H9 (cell line): ENCODE results near the gene FREM1. TPM values are rescaled to one million over a fixed set of nuclear protein-coding genes. Genes with fewer than 3 reads are reported as not detected.

ENCODE experiments used
- DNase-seq: peaks from one replicate; pipeline ENCODE4 v3.0.0-alpha.2; 2017
- H2AFZ ChIP-seq: one replicate; pipeline ENCODE4 v1.6.1; 2013; ENCODE audit warnings: mild to moderate bottlenecking, low read length, control low read depth, moderate library complexity
- H2AK5ac ChIP-seq: 2 replicates; pipeline ENCODE4 v1.6.1; 2013; ENCODE audit warnings: low read length, control low read depth, mixed read lengths; ENCODE audit not compliant: insufficient read length
- H2BK120ac ChIP-seq: one replicate; pipeline ENCODE4 v1.6.1; 2013; ENCODE audit warnings: low read depth, mild to moderate bottlenecking, low read length, control low read depth, inconsistent platforms; ENCODE audit not compliant: poor library complexity, severe bottlenecking
- H2BK12ac ChIP-seq: 2 replicates; pipeline ENCODE4 v1.6.1; 2013; ENCODE audit warnings: low read length, control low read depth, mixed read lengths, low read depth; ENCODE audit not compliant: insufficient read length
- H2BK15ac ChIP-seq: 2 replicates; pipeline ENCODE4 v1.6.1; 2013; ENCODE audit warnings: low read depth, low read length, control low read depth
- H2BK20ac ChIP-seq: one replicate; pipeline ENCODE4 v1.6.1; 2013; ENCODE audit warnings: low read depth, mild to moderate bottlenecking, low read length, control low read depth, inconsistent platforms; ENCODE audit not compliant: poor library complexity, severe bottlenecking
- H2BK5ac ChIP-seq: 2 replicates; pipeline ENCODE4 v1.6.1; 2013; ENCODE audit warnings: low read length, control low read depth, mixed read lengths; ENCODE audit not compliant: insufficient read length
- H3K14ac ChIP-seq: 2 replicates; pipeline ENCODE4 v1.6.1; 2013; ENCODE audit warnings: low read length, control low read depth; ENCODE audit not compliant: insufficient read depth
- H3K18ac ChIP-seq: 2 replicates; pipeline ENCODE4 v1.6.1; 2013; ENCODE audit warnings: low read depth, mild to moderate bottlenecking, mixed read lengths, low read length, control low read depth; ENCODE audit not compliant: insufficient read length
- H3K23ac ChIP-seq: 2 replicates; pipeline ENCODE4 v1.6.1; 2013; ENCODE audit warnings: low read length, control low read depth, mixed read lengths, low read depth; ENCODE audit not compliant: insufficient read length
- H3K23me2 ChIP-seq: 2 replicates; pipeline ENCODE4 v1.6.1; 2013; ENCODE audit warnings: low read depth, mild to moderate bottlenecking, mixed read lengths, low read length, control low read depth; ENCODE audit not compliant: insufficient read length, poor library complexity, severe bottlenecking
- H3K27ac ChIP-seq: 2 replicates; pipeline ENCODE4 v1.5.1; 2013; ENCODE audit warnings: low read length, control low read depth, mixed read lengths, low read depth; ENCODE audit not compliant: insufficient read length
- H3K27me3 ChIP-seq: 2 replicates; pipeline ENCODE4 v1.6.1; 2013; ENCODE audit warnings: low read length, control low read depth, inconsistent platforms; ENCODE audit not compliant: insufficient read depth
- H3K4ac ChIP-seq: 2 replicates; pipeline ENCODE4 v1.6.1; 2013; ENCODE audit warnings: low read depth, mild to moderate bottlenecking, control low read depth, inconsistent platforms, low read length, moderate library complexity
- H3K4me1 ChIP-seq: 2 replicates; pipeline ENCODE4 v1.6.1; 2013; ENCODE audit warnings: low read length, control low read depth, inconsistent platforms; ENCODE audit not compliant: insufficient read depth
- H3K4me2 ChIP-seq: 2 replicates; pipeline ENCODE4 v1.6.1; 2013; ENCODE audit warnings: low read length, control low read depth, mixed read lengths; ENCODE audit not compliant: insufficient read length, insufficient read depth
- H3K56ac ChIP-seq: 2 replicates; pipeline ENCODE4 v1.6.1; 2013; ENCODE audit warnings: low read depth, mild to moderate bottlenecking, mixed read lengths, low read length, control low read depth; ENCODE audit not compliant: insufficient read length
- H3K79me1 ChIP-seq: 2 replicates; pipeline ENCODE4 v1.6.1; 2013; ENCODE audit warnings: low read depth, mild to moderate bottlenecking, moderate library complexity, low read length, control low read depth, inconsistent platforms; ENCODE audit not compliant: insufficient read depth, poor library complexity, severe bottlenecking
- H3K79me2 ChIP-seq: 2 replicates; pipeline ENCODE4 v1.6.1; 2013; ENCODE audit warnings: low read length, control low read depth, inconsistent platforms; ENCODE audit not compliant: insufficient read depth
- H3K9ac ChIP-seq: 2 replicates; pipeline ENCODE4 v1.6.1; 2013; ENCODE audit warnings: low read length, control low read depth, mixed read lengths; ENCODE audit not compliant: insufficient read length; ENCODE audit errors: extremely low read depth
- H3K9me3 ChIP-seq: one replicate; pipeline ENCODE4 v1.6.1; 2013; ENCODE audit warnings: low read depth, low read length, inconsistent platforms; ENCODE audit not compliant: control insufficient read depth
- H3T11ph ChIP-seq: one replicate; pipeline ENCODE4 v1.6.1; 2013; ENCODE audit warnings: mild to moderate bottlenecking, low read length, control low read depth, inconsistent platforms
- H4K20me1 ChIP-seq: one replicate; pipeline ENCODE4 v1.6.1; 2013; ENCODE audit not compliant: control insufficient read depth, insufficient read length, insufficient read depth
- H4K5ac ChIP-seq: 2 replicates; pipeline ENCODE4 v1.6.1; 2013; ENCODE audit warnings: low read depth, mild to moderate bottlenecking, mixed read lengths, low read length, control low read depth; ENCODE audit not compliant: insufficient read length
- H4K8ac ChIP-seq: replicated peaks from 2 replicates; pipeline ENCODE4 v1.6.1; 2013; ENCODE audit warnings: low read length, control low read depth, mixed read lengths, low read depth; ENCODE audit not compliant: insufficient read length
- H4K91ac ChIP-seq: 2 replicates; pipeline ENCODE4 v1.6.1; 2013; ENCODE audit warnings: low read depth, mild to moderate bottlenecking, moderate library complexity, mixed read lengths, low read length, control low read depth; ENCODE audit not compliant: insufficient read length
- H3K27ac Mint-ChIP-seq, 3 experiments: 2 replicates in 2 of 3; 3 replicates in 1 of 3; pipeline ENCODE4 v1.8.0; 2020 to 2021; ENCODE audit warnings: mixed read lengths in 3 of 3, mild to moderate bottlenecking in 1 of 3, moderate library complexity in 1 of 3
- H3K27me3 Mint-ChIP-seq: 2 replicates; pipeline ENCODE4 v1.8.0; 2021; ENCODE audit warnings: low read depth, mild to moderate bottlenecking, moderate library complexity, mixed read lengths
- H3K36me3 Mint-ChIP-seq, 3 experiments: 2 replicates in 2 of 3; 3 replicates in 1 of 3; pipeline ENCODE4 v1.8.0; 2020 to 2021; ENCODE audit warnings: low read depth in 3 of 3, mixed read lengths in 3 of 3; ENCODE audit not compliant: insufficient read depth in 1 of 3
- H3K4me1 Mint-ChIP-seq, 2 experiments: 2 replicates each; pipeline ENCODE4 v1.8.0; 2020; ENCODE audit warnings: mixed read lengths in 2 of 2
- H3K4me3 Mint-ChIP-seq, 2 experiments: 2 replicates in 1 of 2; 3 replicates in 1 of 2; pipeline ENCODE4 v1.8.0; 2020 to 2021; ENCODE audit warnings: mild to moderate bottlenecking in 2 of 2, mixed read lengths in 2 of 2, moderate library complexity in 1 of 2
- H3K9me3 Mint-ChIP-seq, 2 experiments: 2 replicates in 1 of 2; 3 replicates in 1 of 2; pipeline ENCODE4 v1.8.0; 2020; ENCODE audit warnings: mild to moderate bottlenecking in 2 of 2, mixed read lengths in 2 of 2, moderate library complexity in 1 of 2
- CTCF ChIP-seq: fragments of 200-600 bp; sonication (generic); conservative IDR thresholded peaks from 3 replicates; pipeline ENCODE4 v1.8.0; 2021; ENCODE audit warnings: antibody characterized with exemption, mild to moderate bottlenecking
- WGBS: extraction: QIAGEN DNeasy Blood & Tissue Kit; methylation state at CpG from one replicate; pipeline ENCODE4 v1.1.7; 2013; ENCODE audit warnings: missing lambda C conversion rate, low lambda C conversion rate, mixed read lengths; ENCODE audit not compliant: insufficient read length; ENCODE audit errors: extremely low coverage; 5-methylcytosine and 5-hydroxymethylcytosine counted together
- total RNA-seq: library from RNA; stranded (reverse); gene quantifications from 2 replicates; pipeline ENCODE4 v1.2.1, GENCODE V29; 2021

Gene FREM1
- total RNA-seq, 1 experiment from 2014 or later = 0.44 TPM

- Mint-ChIP-seq H3K27ac (peak overlapping the region in 1 of 3 experiments; percentile 84; a peak in 1 of 7 replicates), H3K27me3 (no peaks in the 10 kb centered on the region), H3K4me3 (no peak overlapping the region), H3K36me3 (peaks cover 0 to 2% (median 0%) of the 10 kb centered on the region in 3 experiments; a peak in 3 of 7 replicates), H3K4me1 (peaks cover 2 to 9% of the 10 kb centered on the region in 2 experiments; a peak in 2 of 4 replicates), H3K9me3 (peaks cover 2 to 3% of the 10 kb centered on the region in 2 experiments; a peak in 4 of 5 replicates)
- H2BK20ac ChIP-seq = no peak overlapping the region
- H3K79me2 ChIP-seq = no peaks in the 10 kb centered on the region
- no peak overlapping the region for H3K27ac ChIP-seq
- DNase-seq = no peak
- no peak overlapping the region for H3T11ph ChIP-seq
- no peaks in the 10 kb centered on the region for H3K79me1 ChIP-seq
- no peak overlapping the region for H2AK5ac ChIP-seq
- H3K18ac ChIP-seq = no peak overlapping the region
- no peak overlapping the region for H3K4ac ChIP-seq
- no peak overlapping the region for H3K56ac ChIP-seq
- H4K20me1 ChIP-seq = no peaks in the 10 kb centered on the region
- H2BK12ac ChIP-seq = no peak overlapping the region
- no peaks in the 10 kb centered on the region for H3K9me3 ChIP-seq
- H3K23ac ChIP-seq = no peak overlapping the region
- H3K4me2 ChIP-seq = no peak overlapping the region
- no peak overlapping the region for H2BK5ac ChIP-seq
- WGBS = no CpG with 5 or more reads among the region's 4 CpGs
- no peak overlapping the region for H2BK120ac ChIP-seq
- TF ChIP-seq CTCF = no peak
- no peaks in the 10 kb centered on the region for H3K23me2 ChIP-seq
- no peak overlapping the region for H3K9ac ChIP-seq
- H2BK15ac ChIP-seq = no peak overlapping the region
- H3K4me1 ChIP-seq = no peaks in the 10 kb centered on the region
- H3K14ac ChIP-seq = no peak overlapping the region
- no peak overlapping the region for H4K5ac ChIP-seq
- H3K27me3 ChIP-seq = no peaks in the 10 kb centered on the region
- H2AFZ ChIP-seq = no peak overlapping the region
- no peak overlapping the region for H4K8ac ChIP-seq
- no peak overlapping the region for H4K91ac ChIP-seq
Observed at GRCh38 chr9:14868418-14868771, 41.8 kb downstream of the FREM1 start.
